A673 (cell line): ENCODE results near the gene SDSL. TPM values are rescaled to one million over a fixed set of nuclear protein-coding genes. Genes with fewer than 3 reads are reported as not detected.
A peak's percentile ranks its signal among the peaks of the same experiment; 100 is the strongest.

Source experiments
- BruUV-seq: library from RNA; stranded (reverse); fragments of 400-500 nt; replicated peaks from 2 replicates; lab custom pipeline; 2021; lab: Mats Ljungman, UMichigan
- CTCF ChIA-PET: fragments of 300-600 bp; sonication (Branson Sonifier 250); formaldehyde crosslinking; loops from one replicate; lab custom pipeline; 2022; ENCODE audit warnings: antibody characterized with exemption; lab: Charles Lee
- POLR2A ChIA-PET: fragments of 300-600 bp; sonication (Branson Sonifier 250); formaldehyde crosslinking; loops from one replicate; lab custom pipeline; 2022; ENCODE audit warnings: antibody characterized with exemption; ENCODE audit not compliant: low non-redundant PET; lab: Charles Lee
- DNase-seq: peaks from one replicate; pipeline ENCODE4 v3.0.0-alpha.2; 2015; ENCODE audit warnings: low spot score
- H3K27ac ChIP-seq: fragments of 200-600 bp; sonication (generic); 2 replicates; pipeline ENCODE4 v1.5.1; 2016; ENCODE audit warnings: mixed run types, low read depth, mild to moderate bottlenecking, mixed read lengths, antibody characterized with exemption, low read length; ENCODE audit not compliant: poor library complexity, severe bottlenecking
- H3K27me3 ChIP-seq: fragments of 200-600 bp; sonication (generic); replicated peaks from 2 replicates; pipeline ENCODE4 v1.6.1; 2017; ENCODE audit warnings: mixed run types, low read depth, mild to moderate bottlenecking, mixed read lengths, antibody characterized with exemption, low read length; ENCODE audit not compliant: insufficient read depth, poor library complexity
- H3K36me3 ChIP-seq: fragments of 200-600 bp; sonication (generic); 2 replicates; pipeline ENCODE4 v1.6.1; 2016; ENCODE audit warnings: mixed run types, mild to moderate bottlenecking, mixed read lengths, antibody characterized with exemption, low read length; ENCODE audit not compliant: insufficient read depth, poor library complexity, severe bottlenecking
- H3K4me1 ChIP-seq: fragments of 200-600 bp; sonication (generic); 2 replicates; pipeline ENCODE4 v1.6.1; 2017; ENCODE audit warnings: mixed run types, mild to moderate bottlenecking, mixed read lengths, antibody characterized with exemption, low read length; ENCODE audit not compliant: insufficient read depth, poor library complexity, severe bottlenecking
- H3K4me3 ChIP-seq: fragments of 200-600 bp; sonication (generic); 2 replicates; pipeline ENCODE4 v1.5.1; 2016; ENCODE audit warnings: low read depth, mixed run types, mild to moderate bottlenecking, mixed read lengths, low read length; ENCODE audit not compliant: poor library complexity, severe bottlenecking
- H3K9me3 ChIP-seq: fragments of 200-600 bp; sonication (generic); 2 replicates; pipeline ENCODE4 v1.6.1; 2016; ENCODE audit warnings: mixed run types, low read depth, mild to moderate bottlenecking, mixed read lengths, antibody characterized with exemption, low read length; ENCODE audit not compliant: poor library complexity, severe bottlenecking
- EZH2 ChIP-seq: fragments of 200-600 bp; sonication (generic); IDR thresholded peaks from 2 replicates; pipeline ENCODE4 v1.6.1; 2017; ENCODE audit warnings: borderline replicate concordance, low read depth, mild to moderate bottlenecking, mixed read lengths, antibody characterized with exemption, low read length; ENCODE audit not compliant: poor library complexity, severe bottlenecking
- intact Hi-C: fragments of 100-400 bp; cut with micrococcal nuclease; formaldehyde crosslinking; loops from one replicate; pipeline ENCODE4 v1.10.0; 2022; ENCODE audit not compliant: unreplicated experiment
- total RNA-seq: library from RNA; stranded (reverse); gene quantifications from 2 replicates; pipeline ENCODE4 v1.2.3, GENCODE V29; 2021
- TF ChIP-seq, protein P1 (sequence below): fragments of 300-800, 200-600 bp; sonication (generic); conservative IDR thresholded peaks from 2 replicates; pipeline ENCODE4 v1.5.1; 2017; ENCODE audit warnings: low read depth, mild to moderate bottlenecking, antibody characterized with exemption, low read length, moderate library complexity, mixed read lengths

The SDSL gene
- total RNA-seq, 1 experiment from 2014 or later, result 0.37 TPM

GRCh38 chr12:113462117-113462774, 40.1 kb downstream of the SDSL start:
- peak; percentile 80 for DNase-seq
- BruUV-seq, result no TSS peak
- Histone ChIP-seq H3K36me3 (no peaks in the 10 kb centered on the region), H3K4me3 (no peak overlapping the region), H3K27me3 (peaks cover 84% of the 10 kb centered on the region), H3K9me3 (no peaks in the 10 kb centered on the region), H3K4me1 (peaks cover 4% of the 10 kb centered on the region), H3K27ac (no peak overlapping the region)
- POLR2A ChIA-PET, result no interaction called here
- no peak for TF ChIP-seq EZH2
- TF ChIP-seq, protein P1, sequence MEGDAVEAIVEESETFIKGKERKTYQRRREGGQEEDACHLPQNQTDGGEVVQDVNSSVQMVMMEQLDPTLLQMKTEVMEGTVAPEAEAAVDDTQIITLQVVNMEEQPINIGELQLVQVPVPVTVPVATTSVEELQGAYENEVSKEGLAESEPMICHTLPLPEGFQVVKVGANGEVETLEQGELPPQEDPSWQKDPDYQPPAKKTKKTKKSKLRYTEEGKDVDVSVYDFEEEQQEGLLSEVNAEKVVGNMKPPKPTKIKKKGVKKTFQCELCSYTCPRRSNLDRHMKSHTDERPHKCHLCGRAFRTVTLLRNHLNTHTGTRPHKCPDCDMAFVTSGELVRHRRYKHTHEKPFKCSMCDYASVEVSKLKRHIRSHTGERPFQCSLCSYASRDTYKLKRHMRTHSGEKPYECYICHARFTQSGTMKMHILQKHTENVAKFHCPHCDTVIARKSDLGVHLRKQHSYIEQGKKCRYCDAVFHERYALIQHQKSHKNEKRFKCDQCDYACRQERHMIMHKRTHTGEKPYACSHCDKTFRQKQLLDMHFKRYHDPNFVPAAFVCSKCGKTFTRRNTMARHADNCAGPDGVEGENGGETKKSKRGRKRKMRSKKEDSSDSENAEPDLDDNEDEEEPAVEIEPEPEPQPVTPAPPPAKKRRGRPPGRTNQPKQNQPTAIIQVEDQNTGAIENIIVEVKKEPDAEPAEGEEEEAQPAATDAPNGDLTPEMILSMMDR, result peak; percentile 91
- intact Hi-C loops, result loop anchor here (1.0 kb wide), 1 partner anchor 450 kb away; no protein-coding TSS in a partner anchor
- CTCF ChIA-PET, result interaction anchor here (0.5 to 1.6 kb wide), 4 partner anchors 9 to 460 kb away, joined by 4 to 5 read pairs (median 4); no protein-coding TSS in a partner anchor

DNA sequence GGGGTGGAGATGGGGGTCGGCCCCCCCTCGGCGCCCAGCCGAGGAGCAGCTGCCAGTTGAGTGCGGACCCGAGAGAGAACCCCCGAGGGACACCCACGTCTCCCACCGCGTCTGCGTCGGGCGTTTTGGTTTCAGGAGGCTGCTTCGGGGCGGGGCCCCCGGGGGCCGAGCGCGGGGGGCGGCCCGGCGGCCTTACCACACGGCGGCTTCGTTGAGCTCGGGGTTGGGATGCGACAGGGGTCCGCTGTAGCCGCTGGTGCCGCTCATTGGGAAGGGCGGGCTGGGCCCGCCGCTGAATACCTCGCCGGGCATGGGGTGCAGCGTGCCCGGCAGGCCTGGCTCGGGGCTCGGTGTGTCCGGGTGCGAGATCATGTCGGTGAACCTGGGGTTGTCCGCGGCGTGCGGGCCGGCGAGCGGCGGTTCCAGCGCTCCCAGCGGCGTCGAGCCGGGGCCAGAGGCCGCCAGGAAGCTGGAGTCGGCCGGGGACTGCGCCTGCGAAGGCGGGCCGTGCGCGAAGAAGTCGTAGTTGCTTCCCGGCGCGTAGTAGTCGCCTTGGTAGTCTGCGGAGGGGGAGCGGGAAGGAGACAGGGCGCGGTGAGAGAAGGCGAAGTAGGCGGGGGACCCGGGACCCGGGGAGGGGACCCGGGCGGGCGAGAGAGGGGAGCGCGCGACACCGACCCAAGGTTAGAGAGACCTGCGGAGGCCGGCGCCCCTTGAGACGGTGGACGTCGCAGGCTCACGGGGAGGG, 41.0 kb downstream of the SDSL start:
- no peak for DNase-seq
- TF ChIP-seq, protein P1, result no peak
- peak; percentile 99 for TF ChIP-seq EZH2
- Histone ChIP-seq H3K36me3 (no peaks in the 10 kb centered on the region), H3K27ac (no peak overlapping the region), H3K27me3 (peaks cover 84% of the 10 kb centered on the region), H3K9me3 (no peaks in the 10 kb centered on the region), H3K4me1 (peaks cover 4% of the 10 kb centered on the region), H3K4me3 (no peak overlapping the region)
- POLR2A ChIA-PET, result no interaction called here
- no TSS peak for BruUV-seq
- intact Hi-C loops, result loop anchor here (1.0 kb wide), 1 partner anchor 449 kb away; no protein-coding TSS in a partner anchor
- CTCF ChIA-PET, result interaction anchor here (0.6 to 1.6 kb wide), 3 partner anchors 10 to 191 kb away, joined by 3 to 5 read pairs (median 4); no protein-coding TSS in a partner anchor

- no peak overlapping the region for H3K27ac ChIP-seq
- intact Hi-C loops, result no loop called here
- no peaks in the 10 kb centered on the region for H3K36me3 ChIP-seq
- no peaks in the 10 kb centered on the region for H3K9me3 ChIP-seq
- peaks cover 84% of the 10 kb centered on the region for H3K27me3 ChIP-seq
- H3K4me1 ChIP-seq, result peaks cover 4% of the 10 kb centered on the region
- TF ChIP-seq, protein P1, result no peak
- TF ChIP-seq EZH2, result peak; percentile 89
- H3K4me3 ChIP-seq, result no peak overlapping the region
- ChIA-PET POLR2A (no interaction called here), CTCF (interaction anchor here (0.6 kb wide), 1 partner anchor 110 kb away, joined by 3 read pairs; no protein-coding TSS in a partner anchor)
- no peak for DNase-seq
- BruUV-seq, result no TSS peak
Measured at GRCh38 chr12:113463746-113464451, 41.7 kb downstream of the SDSL start.
